ENCODE results near the gene TXNRD2.

GRCh38 chr22:19844377-19845053 lies 97.1 kb downstream of the TXNRD2 start:
- TF ChIP-seq GATA3 (IDR thresholded peaks at IDR 0.05; ENCODE audit: low read depth, low read length) (no peak), GATA2 (IDR thresholded peaks at IDR 0.05; ENCODE audit: low read depth, low read length) (no peak)
